Stimulated activated CD8-positive, alpha-beta memory T cell treated with anti-CD3 and anti-CD28 coated beads, Interleukin-7, amount 100 ng/mL, for 48 hours (primary cell): ENCODE results near the gene ACOXL.
"Not testable (repeated sequence)": the region's sequence is repeated elsewhere in the genome, so short reads cannot be mapped to it uniquely, and the experiment has no call there.

ENCODE experiments used
- DNase-seq, 2 donors: peaks; one replicate each; pipeline ENCODE4 v3.0.0-alpha.2; 2020; ENCODE audit warnings: low read depth in 1 of 2; ENCODE audit errors: extremely low read depth in 1 of 2

Gene ACOXL

DNA sequence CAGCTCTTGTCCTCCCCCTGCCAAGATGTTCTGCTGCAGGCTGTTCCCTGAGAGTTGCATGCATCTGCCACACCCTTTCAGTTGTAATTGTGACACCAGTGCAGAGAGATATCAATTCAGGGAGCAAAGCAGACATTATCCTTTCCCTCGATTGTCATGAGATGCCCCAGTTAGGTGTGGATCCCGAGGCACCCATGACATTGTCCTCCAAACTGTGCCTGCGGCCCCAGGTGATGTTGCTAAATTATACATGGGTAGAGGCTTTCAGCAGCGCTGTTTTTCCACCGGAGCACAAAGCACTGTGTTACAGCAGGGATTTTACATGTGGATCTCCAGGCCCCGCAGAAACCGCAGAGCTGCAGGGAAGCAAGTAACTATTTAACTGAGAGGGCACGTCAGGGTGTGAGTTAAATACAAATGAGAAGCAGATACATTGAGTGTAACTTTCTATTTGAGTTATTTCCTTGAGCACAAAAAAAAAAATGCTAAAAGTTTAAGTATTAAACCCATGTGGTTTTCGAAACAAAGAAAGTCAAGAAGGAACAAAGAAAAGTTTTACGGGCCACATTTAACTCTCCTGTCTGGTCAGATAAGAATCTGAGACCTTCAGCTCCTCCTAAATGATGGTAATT lies 298.0 kb downstream of the ACOXL start:
- DNase-seq: no peak

- DNase-seq: no peak
Observed at GRCh38 chr2:111030945-111031344, 298.6 kb downstream of the ACOXL start.

- DNase-seq: no peak
Observed at GRCh38 chr2:111031546-111032478, 299.4 kb downstream of the ACOXL start.

- DNase-seq: no peak
Observed at GRCh38 chr2:111032721-111033429, 300.5 kb downstream of the ACOXL start.

- DNase-seq: no peak
Observed at GRCh38 chr2:111034146-111034545, 301.8 kb downstream of the ACOXL start.

- no peak for DNase-seq
Observed at GRCh38 chr2:111034606-111035005, 302.2 kb downstream of the ACOXL start.

DNA sequence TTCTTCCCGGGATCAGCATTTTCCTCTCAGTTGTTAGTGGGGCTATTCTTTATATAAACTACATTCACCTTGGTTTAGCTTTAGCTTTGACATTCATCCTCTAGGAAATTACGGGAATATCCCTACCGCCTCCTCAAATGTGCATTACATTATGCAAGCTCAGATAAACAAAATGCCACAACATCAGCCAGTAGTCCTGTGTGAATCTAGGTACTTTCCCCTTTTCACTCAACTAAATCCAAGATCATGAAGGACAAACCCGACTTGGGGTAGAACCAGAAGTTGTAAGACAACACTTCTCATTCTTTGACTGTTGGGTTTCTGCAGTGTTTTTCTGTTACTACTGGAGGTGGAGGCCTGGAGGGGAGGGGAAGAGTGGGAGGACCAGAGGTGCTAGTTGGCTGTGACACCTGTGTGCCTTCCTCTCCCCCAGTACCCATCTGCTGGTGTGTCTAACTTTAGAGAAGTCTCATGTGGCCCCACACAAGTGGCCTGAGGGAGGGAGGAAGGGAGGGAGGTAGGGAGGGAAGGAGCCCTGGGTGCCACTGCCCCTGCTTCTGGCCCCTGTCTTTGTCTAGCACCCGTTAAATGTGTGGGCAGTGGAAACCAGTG lies 303.6 kb downstream of the ACOXL start:
- no peak for DNase-seq

DNA sequence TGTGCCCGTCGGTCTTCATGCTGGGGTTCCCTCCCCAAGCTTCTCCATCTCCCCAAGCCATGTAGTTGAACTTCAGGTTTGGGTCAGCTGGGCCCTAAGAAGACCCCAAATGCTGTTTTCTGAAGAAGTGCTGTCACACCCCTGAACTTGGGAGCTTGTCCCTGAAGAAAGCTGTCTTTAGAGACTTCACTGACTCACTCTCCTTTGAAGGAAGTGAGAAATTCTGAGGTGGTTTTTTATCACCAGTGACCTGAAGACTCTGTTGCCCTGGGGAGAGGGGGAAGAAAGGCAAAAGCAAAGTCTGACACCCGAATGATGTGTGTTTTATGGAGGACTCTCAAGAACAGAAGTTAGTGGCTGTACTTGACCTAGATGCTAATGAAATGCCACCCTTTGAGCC lies 304.8 kb downstream of the ACOXL start:
- no peak for DNase-seq

- no peak for DNase-seq
Observed at GRCh38 chr2:111039628-111040383, 307.4 kb downstream of the ACOXL start.

- DNase-seq: no peak
Observed at GRCh38 chr2:111041398-111042202, 309.2 kb downstream of the ACOXL start.

DNA sequence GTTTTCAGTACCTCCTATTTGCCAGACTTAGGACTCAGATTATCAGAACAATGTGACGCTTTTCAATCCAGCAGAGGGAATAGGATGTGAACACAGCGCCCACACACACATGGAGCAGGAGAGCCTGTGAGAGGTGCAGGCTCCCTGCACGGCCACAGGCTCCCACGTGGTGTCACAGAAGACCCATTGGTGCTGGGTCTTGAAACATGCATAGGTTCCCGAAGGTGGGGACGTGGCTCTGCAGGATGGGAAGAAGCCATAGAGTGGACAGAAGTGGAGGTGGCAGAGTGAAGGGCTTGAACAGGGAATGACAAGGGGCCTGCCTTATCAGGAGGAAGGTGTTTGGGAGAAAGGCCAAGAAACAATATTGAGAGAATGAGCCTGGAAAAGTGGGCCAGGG lies 309.9 kb downstream of the ACOXL start:
- DNase-seq: no peak

- DNase-seq: no peak
Observed at GRCh38 chr2:111042772-111043771, 310.7 kb downstream of the ACOXL start.

GRCh38 chr2:111044066-111044465 lies 311.7 kb downstream of the ACOXL start:
- DNase-seq: no peak

- not testable (repeated sequence) for DNase-seq
Observed at GRCh38 chr2:111045236-111045635, 312.9 kb downstream of the ACOXL start.

DNA sequence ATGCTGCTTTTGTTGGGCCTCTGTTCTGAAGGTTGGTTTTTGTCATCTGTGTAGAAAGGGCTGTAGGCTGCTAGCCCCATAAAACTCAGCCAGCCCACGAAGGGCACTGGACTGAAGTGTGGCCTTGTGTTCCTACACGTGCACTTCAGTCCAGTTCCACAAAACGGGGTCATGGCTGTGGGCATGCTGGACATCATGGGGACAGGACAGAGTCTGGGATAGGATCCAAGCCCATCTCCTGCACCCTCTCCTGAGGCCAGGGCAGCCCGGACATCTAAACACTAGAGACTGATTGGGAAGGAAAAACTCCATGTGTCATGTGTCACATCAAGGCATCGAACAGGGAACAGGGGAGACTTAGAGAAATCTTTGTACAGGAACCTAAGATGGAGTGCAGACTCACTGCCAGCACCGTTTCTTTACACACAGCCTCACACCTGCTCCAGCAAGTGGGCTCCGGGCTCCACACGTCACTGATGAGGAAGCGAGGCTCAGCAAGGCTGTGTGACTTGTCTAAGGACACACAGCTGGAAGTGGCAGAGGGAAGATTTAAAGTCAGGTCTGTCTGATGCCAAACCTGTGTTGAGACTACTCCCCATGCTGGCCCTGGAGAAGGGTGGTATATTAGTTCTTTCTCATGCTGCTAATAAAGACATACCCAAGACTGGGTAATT lies 313.5 kb downstream of the ACOXL start:
- DNase-seq: no peak

DNA sequence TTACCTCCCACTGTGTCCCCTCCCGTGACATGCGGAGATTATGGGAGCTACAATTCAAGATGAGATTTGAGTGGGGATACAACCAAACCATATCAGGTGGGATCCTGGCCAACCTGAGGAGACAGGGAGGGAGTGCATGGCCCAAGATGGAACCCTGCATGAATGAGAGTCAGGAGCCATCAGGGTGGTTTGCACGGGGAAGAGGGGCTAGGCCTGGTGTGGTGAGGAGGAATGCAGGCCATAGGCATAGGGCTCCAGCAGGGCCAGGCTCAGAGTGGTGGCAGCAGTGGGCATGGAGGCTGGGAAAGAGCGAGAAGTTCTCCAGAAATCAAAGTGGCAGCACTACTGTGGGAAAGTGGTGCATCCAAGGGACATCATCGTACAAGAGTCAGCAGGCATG lies 314.3 kb downstream of the ACOXL start:
- DNase-seq: no peak

- DNase-seq: no peak
Observed at GRCh38 chr2:111048856-111049768, 316.7 kb downstream of the ACOXL start.
